IPS-NIHi7 (cell line): Measurements from ENCODE around the gene AK4.
"Not testable (repeated sequence)": the region's sequence is repeated elsewhere in the genome, so short reads cannot be mapped to it uniquely, and the experiment has no call there.

Source experiments
- DNase-seq: peaks from one replicate; pipeline ENCODE4 v3.0.0; 2012; ENCODE audit warnings: mixed read lengths; ENCODE audit errors: extremely low spot score

Gene AK4

GRCh38 chr1:65150583-65151263, 2.7 kb downstream of the AK4 start:
- DNase-seq, result no peak

- DNase-seq, result no peak
Measured at GRCh38 chr1:65151641-65152040, 3.6 kb downstream of the AK4 start.

- DNase-seq, result no peak
Measured at GRCh38 chr1:65153635-65154034, 5.6 kb downstream of the AK4 start.

DNA sequence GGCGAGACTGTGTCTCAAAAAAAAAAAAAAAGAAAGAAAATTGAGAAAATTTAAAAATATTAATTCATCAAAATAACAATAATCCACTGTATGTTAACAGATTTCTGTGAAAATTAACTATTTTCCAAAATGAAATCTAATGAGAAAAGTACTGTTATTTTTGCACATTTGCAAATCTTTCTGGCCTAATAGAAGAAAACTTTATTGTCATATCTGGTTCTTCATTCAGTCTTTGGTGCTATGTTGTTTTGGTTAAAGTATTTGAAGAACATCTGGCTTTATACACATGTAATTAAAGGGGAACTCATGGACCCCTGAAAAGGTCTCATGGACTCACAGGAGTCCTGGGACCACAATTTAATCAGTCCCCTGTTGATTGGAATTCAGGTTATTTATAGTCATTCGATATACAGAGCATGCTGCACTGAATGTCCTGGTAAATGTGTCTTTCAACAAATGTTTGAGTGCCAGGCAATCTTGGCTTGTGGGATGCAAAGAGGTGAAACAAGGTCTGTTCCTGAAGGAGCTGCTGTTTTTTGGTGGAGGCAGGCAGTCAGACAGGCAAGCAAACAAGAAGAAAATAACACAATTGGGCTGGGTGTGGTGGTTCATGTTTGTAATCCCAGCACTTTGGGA, 9.0 kb downstream of the AK4 start:
- no peak for DNase-seq

DNA sequence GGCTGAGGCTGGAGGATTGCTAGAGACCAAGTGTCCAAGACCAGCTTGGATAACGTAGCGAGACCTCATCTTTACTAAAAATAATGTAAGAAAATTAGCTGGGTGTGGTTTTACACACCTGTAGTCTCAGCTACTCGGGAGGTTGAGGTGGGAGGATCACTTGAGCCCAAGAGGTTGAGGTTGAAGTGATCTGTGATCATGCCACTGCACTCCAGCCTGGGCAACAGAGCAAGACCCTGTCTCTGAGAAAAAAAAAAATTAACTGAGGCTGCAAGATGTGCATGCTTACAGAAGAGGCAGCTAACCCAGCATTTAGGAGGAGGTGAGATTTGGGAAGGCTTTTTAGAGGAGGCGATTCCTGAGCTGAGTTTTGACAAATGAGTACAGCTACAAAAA, 9.5 kb downstream of the AK4 start:
- DNase-seq, result no peak

DNA sequence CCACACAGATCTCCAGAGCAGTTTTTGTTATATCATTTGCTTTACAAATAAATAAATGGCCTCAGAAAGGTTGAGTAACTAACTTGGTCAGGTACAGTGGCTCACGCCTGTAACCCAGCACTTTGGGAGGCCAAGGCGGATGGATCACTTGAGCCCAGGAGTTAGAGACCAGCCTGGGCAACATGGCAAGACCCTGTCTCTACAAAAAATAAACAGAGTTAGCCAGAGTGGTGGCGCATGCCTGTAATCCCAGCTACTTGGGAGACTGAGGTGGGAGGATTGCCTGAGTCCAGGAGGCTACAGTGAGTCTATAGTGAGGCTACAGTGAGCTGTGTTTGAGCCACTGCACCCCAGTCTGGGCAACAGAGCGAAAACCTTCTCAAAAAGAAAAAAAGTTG, 11.3 kb downstream of the AK4 start:
- DNase-seq, result not testable (repeated sequence)

GRCh38 chr1:65159801-65160523, 12.0 kb downstream of the AK4 start:
- no peak for DNase-seq

- no peak for DNase-seq
Measured at GRCh38 chr1:65163201-65163805, 15.3 kb downstream of the AK4 start.

DNA sequence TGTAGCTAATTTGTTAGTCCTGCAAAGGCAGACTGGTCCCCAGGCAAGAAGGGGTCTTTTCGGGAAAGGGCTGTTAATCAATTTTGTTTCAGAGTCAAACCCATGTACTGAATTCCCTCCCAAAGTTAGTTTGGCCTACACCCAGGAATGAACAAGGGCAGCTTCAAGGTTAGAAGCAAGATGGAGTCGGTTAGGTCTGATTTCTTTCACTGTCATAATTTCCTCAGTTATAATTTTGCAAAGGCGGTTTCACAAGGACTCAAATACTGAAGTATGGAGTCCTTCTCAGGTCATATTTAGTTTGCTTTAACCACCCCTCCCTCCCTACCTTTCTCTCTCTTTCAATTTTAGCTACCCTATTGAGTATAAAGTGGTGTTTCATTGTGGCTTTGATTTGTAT, 16.1 kb downstream of the AK4 start:
- not testable (repeated sequence) for DNase-seq

GRCh38 chr1:65164633-65165032, 16.6 kb downstream of the AK4 start:
- DNase-seq, result no peak

- no peak for DNase-seq
Measured at GRCh38 chr1:65165269-65165993, 17.4 kb downstream of the AK4 start.

DNA sequence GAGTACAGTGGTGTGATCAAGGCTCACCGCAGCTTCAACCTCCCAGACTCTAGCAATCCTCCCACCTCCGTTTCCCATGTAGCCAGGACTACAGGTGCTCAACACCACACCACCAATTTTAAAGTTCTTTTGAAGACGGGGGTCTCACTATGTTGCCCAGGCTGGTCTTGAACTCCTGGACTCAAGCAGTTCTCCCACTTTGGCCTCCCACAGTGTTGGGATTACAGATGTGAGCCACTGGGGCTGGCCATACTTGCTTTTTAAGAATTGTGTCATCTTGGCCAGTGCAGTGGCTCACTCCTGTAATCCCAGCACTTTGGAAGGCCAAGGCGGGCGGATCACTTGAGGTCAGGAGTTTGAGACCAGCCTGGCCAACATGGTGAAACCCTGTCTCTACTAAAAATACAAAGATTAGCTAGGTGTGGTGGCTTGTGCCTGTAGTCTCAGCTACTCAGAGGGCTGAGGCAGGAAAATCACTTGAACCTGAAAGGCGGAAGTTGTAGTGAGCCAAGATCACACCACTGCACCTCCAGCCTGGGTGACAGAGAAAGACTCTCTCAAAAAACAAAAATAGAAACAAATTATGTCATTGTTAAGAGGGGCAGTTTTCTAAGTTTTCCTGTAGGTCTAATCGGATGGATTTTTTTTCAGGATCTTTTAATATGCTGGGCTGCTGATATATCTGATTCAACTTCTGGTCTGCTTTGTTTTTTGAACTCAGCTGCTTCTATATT, 18.7 kb downstream of the AK4 start:
- DNase-seq, result no peak

GRCh38 chr1:65167586-65168242, 19.7 kb downstream of the AK4 start:
- no peak for DNase-seq

DNA sequence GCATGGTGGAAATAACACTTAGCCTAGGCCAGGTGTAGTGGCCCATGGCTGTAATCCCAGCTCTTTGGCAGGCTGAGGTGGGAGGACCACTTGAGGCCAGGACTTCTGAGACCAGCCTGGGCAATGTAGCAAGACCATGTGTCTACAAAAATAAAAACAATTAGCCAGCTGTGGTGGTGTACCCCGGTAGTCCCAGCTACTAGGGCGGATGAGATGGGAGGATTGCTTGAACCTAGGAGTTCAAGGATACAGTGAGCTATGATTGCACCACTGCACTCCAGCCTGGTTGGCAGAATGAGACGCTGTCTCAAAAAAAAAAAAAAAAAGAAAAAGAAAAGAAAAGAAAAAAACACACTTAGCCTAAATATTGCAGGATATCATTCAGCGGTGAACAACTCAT, 20.9 kb downstream of the AK4 start:
- DNase-seq, result no peak

- no peak for DNase-seq
Measured at GRCh38 chr1:65170511-65171142, 22.6 kb downstream of the AK4 start.

GRCh38 chr1:65172936-65173690, 25.1 kb downstream of the AK4 start:
- DNase-seq, result no peak

DNA sequence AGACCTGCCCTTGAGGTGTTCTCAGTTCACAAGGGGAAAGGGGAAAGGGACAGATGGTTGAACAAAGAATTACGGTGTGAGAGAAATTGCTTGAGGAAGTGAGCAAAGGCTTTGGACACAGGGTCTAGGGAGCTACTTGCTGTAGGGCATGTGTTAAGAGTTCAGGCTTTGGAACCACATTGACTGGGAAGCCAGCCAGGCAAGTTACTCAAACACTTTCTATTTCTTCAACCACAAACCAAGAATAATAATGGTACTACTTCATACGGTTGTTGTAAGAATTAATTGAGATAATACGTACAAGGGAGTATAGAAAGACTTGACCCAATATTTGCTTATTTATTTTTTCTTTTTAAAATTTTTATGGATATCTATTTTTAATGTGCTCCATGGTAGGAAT, 26.6 kb downstream of the AK4 start:
- no peak for DNase-seq

DNA sequence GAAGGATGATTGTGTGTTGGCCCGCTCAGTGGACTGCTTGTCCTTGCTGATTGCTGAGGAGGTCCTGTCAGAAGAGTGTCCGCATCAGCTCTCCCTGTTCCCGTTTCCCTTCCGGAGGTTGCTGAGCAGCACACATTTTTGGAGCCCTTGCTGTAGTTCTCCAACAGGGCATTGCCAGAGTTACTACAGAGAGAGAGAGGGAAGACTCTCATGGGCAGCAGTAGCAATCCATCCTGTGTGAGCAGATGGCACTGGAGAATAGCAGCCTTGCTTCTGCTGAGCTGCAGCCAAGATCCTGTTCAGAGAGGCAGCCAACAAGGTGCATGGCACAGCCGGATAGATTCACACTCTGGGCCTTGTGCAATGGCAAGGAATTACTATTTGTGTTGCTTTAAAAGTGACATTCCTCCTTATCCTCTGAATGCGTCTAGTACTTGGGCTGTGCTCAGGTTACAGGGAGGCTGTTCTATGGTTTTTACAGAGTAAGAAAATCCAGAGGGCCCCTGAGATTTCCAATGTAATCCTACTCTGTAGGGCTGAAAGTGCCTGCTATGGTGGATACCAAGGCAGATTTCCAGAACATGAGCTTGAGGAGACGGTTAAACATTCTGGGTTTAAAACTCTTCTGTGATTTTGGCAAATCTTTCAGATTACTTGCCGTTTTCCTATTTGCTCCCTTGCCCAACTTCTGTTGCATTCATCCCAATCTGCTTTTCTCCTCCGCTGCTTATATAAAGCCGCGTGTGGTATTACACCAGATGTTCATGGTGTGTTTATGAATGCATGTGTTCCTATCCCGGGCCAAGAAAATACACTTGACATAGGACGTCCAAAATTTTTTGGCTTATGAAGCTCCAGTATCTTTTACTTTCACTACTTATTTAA, 27.4 kb downstream of the AK4 start:
- DNase-seq, result no peak

DNA sequence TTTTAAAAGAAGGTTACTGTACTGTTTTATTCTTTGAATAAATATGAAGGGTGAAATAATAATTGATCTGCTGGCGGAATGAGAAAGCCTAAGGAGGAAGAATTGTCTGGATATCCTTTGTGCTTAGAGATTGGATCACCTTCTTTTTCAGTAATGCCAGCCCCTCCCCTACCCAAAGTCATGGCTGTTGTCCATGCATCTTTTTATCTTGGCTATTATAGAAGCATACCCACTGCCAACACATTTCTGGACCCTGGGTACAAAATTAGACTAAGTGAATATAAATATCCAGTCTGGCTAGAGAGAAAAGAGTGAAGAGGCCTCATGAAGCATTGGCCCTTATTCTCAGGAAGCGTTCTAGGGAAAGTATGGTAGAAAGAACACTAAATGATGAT, 28.1 kb downstream of the AK4 start:
- DNase-seq, result no peak
